ENCODE results near the gene FOS. TPM values are rescaled to one million over a fixed set of nuclear protein-coding genes. Genes with fewer than 3 reads are reported as not detected.

FOS gene
- total and polyA plus RNA-seq, 4 donors, result 129 to 2,160 (median 329) TPM

GRCh38 chr14:75292886-75293285, 14.3 kb downstream of the FOS start:
- intact Hi-C loops (cut with DNase I), result loop anchor here in 1 of 2 donors (10.0 kb wide), 1 partner anchor 58 kb away; no protein-coding TSS in a partner anchor
- ATAC-seq (ENCODE audit: low FRiP score) (no peak), DNase-seq (no peak)
- 93 to 95% methylated on average over 7 of the region's 7 CpGs for WGBS, 2 donors
- H3K4me3 ChIP-seq (ENCODE audit: low read length in 2 of 2), result no peak overlapping the region
- no peaks in the 10 kb centered on the region for H3K4me1 ChIP-seq (ENCODE audit: control insufficient read depth in 1 of 2, insufficient read depth in 2 of 2, low read length in 2 of 2)
- H3K9me3 ChIP-seq (ENCODE audit: control insufficient read depth, low read length), result no peaks in the 10 kb centered on the region
- no peak overlapping the region for H3K27ac ChIP-seq (ENCODE audit: low read depth in 1 of 2, low read length in 2 of 2)
- H3K36me3 ChIP-seq (ENCODE audit: control insufficient read depth in 1 of 2, insufficient read depth in 2 of 2, low read length in 1 of 2), result no peaks in the 10 kb centered on the region
- no peaks in the 10 kb centered on the region for H3K27me3 ChIP-seq (ENCODE audit: control insufficient read depth in 1 of 2, insufficient read depth in 2 of 2, low read length in 1 of 2)

- Histone ChIP-seq H3K4me3 (ENCODE audit: low read length in 2 of 2) (peak overlapping the region; percentile 41 to 47), H3K27me3 (ENCODE audit: control insufficient read depth in 1 of 2, insufficient read depth in 2 of 2, low read length in 1 of 2) (no peaks in the 10 kb centered on the region), H3K9me3 (ENCODE audit: control insufficient read depth, low read length) (no peaks in the 10 kb centered on the region), H3K36me3 (ENCODE audit: control insufficient read depth in 1 of 2, insufficient read depth in 2 of 2, low read length in 1 of 2) (no peaks in the 10 kb centered on the region), H3K27ac (ENCODE audit: low read depth in 1 of 2, low read length in 2 of 2) (peak overlapping the region; percentile 0 to 96), H3K4me1 (ENCODE audit: control insufficient read depth in 1 of 2, insufficient read depth in 2 of 2, low read length in 2 of 2) (no peaks in the 10 kb centered on the region)
- 0% methylated on average over 55 to 59 of the region's 59 CpGs for WGBS, 2 donors
- intact Hi-C loops (cut with DNase I), result loop anchor here (1.0 to 10.0 kb wide), 4 partner anchors 15 to 118 kb away; partner anchors contain the start of genes FOS (in 1 of the 2) and TMED10 (in 1 of the 2)
- peak; percentile 97 to 98 for DNase-seq
- ATAC-seq (ENCODE audit: low FRiP score), result peak; percentile 95
Measured at GRCh38 chr14:75293920-75294648, 15.5 kb downstream of the FOS start.

- peak; percentile 10 for ATAC-seq (ENCODE audit: low FRiP score)
- Histone ChIP-seq H3K27ac (ENCODE audit: low read depth in 1 of 2, low read length in 2 of 2) (peak overlapping the region; percentile 0 to 83), H3K27me3 (ENCODE audit: control insufficient read depth in 1 of 2, insufficient read depth in 2 of 2, low read length in 1 of 2) (no peaks in the 10 kb centered on the region), H3K4me3 (ENCODE audit: low read length in 2 of 2) (peak overlapping the region; percentile 41 to 47), H3K9me3 (ENCODE audit: control insufficient read depth, low read length) (no peaks in the 10 kb centered on the region), H3K36me3 (ENCODE audit: control insufficient read depth in 1 of 2, insufficient read depth in 2 of 2, low read length in 1 of 2) (no peaks in the 10 kb centered on the region), H3K4me1 (ENCODE audit: control insufficient read depth in 1 of 2, insufficient read depth in 2 of 2, low read length in 2 of 2) (no peaks in the 10 kb centered on the region)
- intact Hi-C loops (cut with DNase I), result loop anchor here (1.0 to 10.0 kb wide), 5 partner anchors 16 to 118 kb away; partner anchors contain the start of genes FOS (in 1 of the 2) and TMED10 (in 1 of the 2)
- DNase-seq, result no peak
- 0 to 1% methylated on average over 9 of the region's 9 CpGs for WGBS, 2 donors
Measured at GRCh38 chr14:75294649-75295033, 16.0 kb downstream of the FOS start.

- Histone ChIP-seq H3K4me3 (ENCODE audit: low read length in 2 of 2) (peak overlapping the region; percentile 41 to 47), H3K27me3 (ENCODE audit: control insufficient read depth in 1 of 2, insufficient read depth in 2 of 2, low read length in 1 of 2) (no peaks in the 10 kb centered on the region), H3K4me1 (ENCODE audit: control insufficient read depth in 1 of 2, insufficient read depth in 2 of 2, low read length in 2 of 2) (no peaks in the 10 kb centered on the region), H3K27ac (ENCODE audit: low read depth in 1 of 2, low read length in 2 of 2) (peak overlapping the region; percentile 36 to 83), H3K36me3 (ENCODE audit: control insufficient read depth in 1 of 2, insufficient read depth in 2 of 2, low read length in 1 of 2) (no peaks in the 10 kb centered on the region), H3K9me3 (ENCODE audit: control insufficient read depth, low read length) (no peaks in the 10 kb centered on the region)
- DNase-seq, result peak; percentile 76 to 91
- peak; percentile 60 for ATAC-seq (ENCODE audit: low FRiP score)
- intact Hi-C loops (cut with DNase I), result loop anchor here (2.0 to 10.0 kb wide), 4 partner anchors 16 to 60 kb away; partner anchors contain the start of gene FOS (in 1 of the 2)
- 0 to 1% methylated on average over 18 of the region's 18 CpGs for WGBS, 2 donors
Measured at GRCh38 chr14:75295061-75295461, 16.4 kb downstream of the FOS start.

- ATAC-seq (ENCODE audit: low FRiP score) (peak; percentile 66), DNase-seq (peak; percentile 91 to 93)
- no peaks in the 10 kb centered on the region for H3K9me3 ChIP-seq (ENCODE audit: control insufficient read depth, low read length)
- H3K36me3 ChIP-seq (ENCODE audit: control insufficient read depth in 1 of 2, insufficient read depth in 2 of 2, low read length in 1 of 2), result no peaks in the 10 kb centered on the region
- H3K4me1 ChIP-seq (ENCODE audit: control insufficient read depth in 1 of 2, insufficient read depth in 2 of 2, low read length in 2 of 2), result no peaks in the 10 kb centered on the region
- 1 to 2% methylated on average over 19 of the region's 19 CpGs for WGBS, 2 donors
- no peaks in the 10 kb centered on the region for H3K27me3 ChIP-seq (ENCODE audit: control insufficient read depth in 1 of 2, insufficient read depth in 2 of 2, low read length in 1 of 2)
- peak overlapping the region; percentile 23 to 47 for H3K4me3 ChIP-seq (ENCODE audit: low read length in 2 of 2)
- intact Hi-C loops (cut with DNase I), result loop anchor here (1.0 to 10.0 kb wide), 5 partner anchors 17 to 163 kb away; partner anchors contain the start of gene FOS (in 1 of the 2)
- H3K27ac ChIP-seq (ENCODE audit: low read depth in 1 of 2, low read length in 2 of 2), result peak overlapping the region; percentile 36 to 83
Measured at GRCh38 chr14:75295491-75296345, 17.1 kb downstream of the FOS start.

GRCh38 chr14:75297411-75298040, 18.9 kb downstream of the FOS start:
- peak in 1 of 2 donors; percentile 47 for DNase-seq
- H3K27ac ChIP-seq (ENCODE audit: low read depth in 1 of 2, low read length in 2 of 2), result no peak overlapping the region
- no peaks in the 10 kb centered on the region for H3K9me3 ChIP-seq (ENCODE audit: control insufficient read depth, low read length)
- intact Hi-C loops (cut with DNase I), result loop anchor here (5.0 to 10.0 kb wide), 2 partner anchors 60 to 63 kb away; no protein-coding TSS in a partner anchor
- H3K27me3 ChIP-seq (ENCODE audit: control insufficient read depth in 1 of 2, insufficient read depth in 2 of 2, low read length in 1 of 2), result no peaks in the 10 kb centered on the region
- ATAC-seq (ENCODE audit: low FRiP score), result no peak
- 96 to 97% methylated on average over 10 of the region's 10 CpGs for WGBS, 2 donors
- no peak overlapping the region for H3K4me3 ChIP-seq (ENCODE audit: low read length in 2 of 2)
- no peaks in the 10 kb centered on the region for H3K36me3 ChIP-seq (ENCODE audit: control insufficient read depth in 1 of 2, insufficient read depth in 2 of 2, low read length in 1 of 2)
- H3K4me1 ChIP-seq (ENCODE audit: control insufficient read depth in 1 of 2, insufficient read depth in 2 of 2, low read length in 2 of 2), result no peaks in the 10 kb centered on the region

GRCh38 chr14:75298187-75298965, 19.7 kb downstream of the FOS start:
- ATAC-seq (ENCODE audit: low FRiP score) (no peak), DNase-seq (peak; percentile 73 to 79)
- Histone ChIP-seq H3K4me3 (ENCODE audit: low read length in 2 of 2) (no peak overlapping the region), H3K27ac (ENCODE audit: low read depth in 1 of 2, low read length in 2 of 2) (no peak overlapping the region), H3K4me1 (ENCODE audit: control insufficient read depth in 1 of 2, insufficient read depth in 2 of 2, low read length in 2 of 2) (no peaks in the 10 kb centered on the region), H3K36me3 (ENCODE audit: control insufficient read depth in 1 of 2, insufficient read depth in 2 of 2, low read length in 1 of 2) (no peaks in the 10 kb centered on the region), H3K9me3 (ENCODE audit: control insufficient read depth, low read length) (no peaks in the 10 kb centered on the region), H3K27me3 (ENCODE audit: control insufficient read depth in 1 of 2, insufficient read depth in 2 of 2, low read length in 1 of 2) (no peaks in the 10 kb centered on the region)
- intact Hi-C loops (cut with DNase I), result loop anchor here (5.0 to 10.0 kb wide), 2 partner anchors 61 to 64 kb away; no protein-coding TSS in a partner anchor
- WGBS, 2 donors, result 71 to 77% methylated on average over 9 of the region's 9 CpGs

Measured in aorta (tissue), 5 donors.